HepG2 (cell line): ENCODE measurements around the gene DUOXA1. TPM values are rescaled to one million over a fixed set of nuclear protein-coding genes. Genes with fewer than 3 reads are reported as not detected.
A peak's percentile ranks its signal among the peaks of the same experiment; 100 is the strongest.

Experiments used
- ATAC-seq: fragments of 200-7000 bp; cut with Tn5 transposase; 3 replicates; pipeline ENCODE4 v1.9.1; 2020; ENCODE audit warnings: mild to moderate bottlenecking, moderate library complexity
- BruUV-seq: library from RNA; stranded (reverse); fragments of 400-500 nt; replicated peaks from 2 replicates; lab custom pipeline; 2021; lab: Mats Ljungman, UMichigan
- CTCF ChIA-PET: fragments of 300-600 bp; formaldehyde crosslinking; extraction: SDS; loops from one replicate; lab custom pipeline; 2021; ENCODE audit warnings: low total read pairs, inconsistent platforms, low intra/inter-chr PET ratio; lab: Yijun Ruan, JAX
- POLR2A ChIA-PET: fragments of 350-600 bp; sonication (Branson Sonifier 250); formaldehyde crosslinking; loops from one replicate; lab custom pipeline; 2020; ENCODE audit warnings: antibody characterized with exemption, inconsistent platforms; lab: Yijun Ruan, JAX
- DNase-seq: peaks from one replicate; pipeline ENCODE4 v3.0.0-alpha.2; 2015; ENCODE audit warnings: low spot score
- FAIRE-seq: peaks from 3 replicates; lab custom pipeline; 2011; peaks lifted over from hg19 to GRCh38; lab: Jason Lieb, UNC
- H2AFZ ChIP-seq: one replicate; pipeline ENCODE4 v1.6.1; 2011; ENCODE audit warnings: low read length, inconsistent platforms
- H3K27ac ChIP-seq: fragments of 300-600 bp; 3 replicates; pipeline ENCODE4 v1.8.0; 2011; ENCODE audit warnings: mixed run types, mild to moderate bottlenecking, mixed read lengths, low read length, inconsistent platforms; ENCODE audit not compliant: insufficient read depth; ENCODE audit errors: extremely low read length
- H3K27me3 ChIP-seq, 2 experiments: fragments of 200-600 bp in 1 of 2; 2 replicates in 1 of 2; 3 replicates in 1 of 2; pipeline versions ENCODE4 v1.6.0 to v1.8.0; 2011; ENCODE audit warnings: low read length in 2 of 2, mild to moderate bottlenecking in 2 of 2, moderate library complexity in 2 of 2, inconsistent platforms in 1 of 2; ENCODE audit not compliant: insufficient read depth in 2 of 2, control insufficient read depth in 1 of 2
- H3K36me3 ChIP-seq, 2 experiments: fragments of 200-600 bp in 1 of 2; replicated peaks in 1 of 2; 2 replicates in 1 of 2; 3 replicates in 1 of 2; pipeline versions ENCODE4 v1.5.1 to v1.8.0; 2011; ENCODE audit warnings: low read length in 2 of 2, inconsistent platforms in 1 of 2; ENCODE audit not compliant: insufficient read depth in 2 of 2, control insufficient read depth in 1 of 2
- H3K4me1 ChIP-seq: 2 replicates; pipeline ENCODE4 v1.5.1; 2012; ENCODE audit warnings: low read length, inconsistent platforms; ENCODE audit not compliant: insufficient read depth
- H3K4me2 ChIP-seq: 2 replicates; pipeline ENCODE4 v1.6.0; 2011; ENCODE audit warnings: low read depth, low read length, inconsistent platforms
- H3K4me3 ChIP-seq, 3 experiments: fragments of 200-600 bp in 1 of 3; sonication (generic), shearing (Covaris generic) in 1 of 3; replicated peaks in 1 of 3; 2 replicates each; pipeline ENCODE4 v1.5.1; 2011 to 2016; ENCODE audit warnings: low read length in 3 of 3, inconsistent platforms in 2 of 3, low read depth in 2 of 3, mild to moderate bottlenecking in 2 of 3, control low read depth in 1 of 3, mixed read lengths in 1 of 3; ENCODE audit not compliant: insufficient read depth in 1 of 3
- H3K79me2 ChIP-seq: one replicate; pipeline ENCODE4 v1.6.1; 2011; ENCODE audit warnings: low read length, inconsistent platforms; ENCODE audit not compliant: insufficient read depth
- H3K9ac ChIP-seq: 2 replicates; pipeline ENCODE4 v1.6.0; 2011; ENCODE audit warnings: mild to moderate bottlenecking, low read depth, low read length, inconsistent platforms; ENCODE audit not compliant: insufficient read depth
- H3K9me3 ChIP-seq: 2 replicates; pipeline ENCODE4 v1.5.1; 2012; ENCODE audit warnings: mild to moderate bottlenecking, low read length
- H4K20me1 ChIP-seq: 2 replicates; pipeline ENCODE4 v1.6.0; 2011; ENCODE audit warnings: inconsistent platforms, mild to moderate bottlenecking, low read length, moderate library complexity; ENCODE audit not compliant: insufficient read depth
- CREB1 ChIP-seq, 2 experiments: fragments of 450-650 bp in 1 of 2; IDR thresholded peaks; 2 replicates each; pipeline ENCODE4 v1.6.1; 2016 to 2017; ENCODE audit warnings: control low read depth in 1 of 2, mild to moderate bottlenecking in 1 of 2, missing compliant biosample characterization in 1 of 2, missing genetic modification characterization in 1 of 2
- NCOA2 ChIP-seq: sonication (generic); formaldehyde crosslinking; IDR thresholded peaks from 2 replicates; pipeline ENCODE4 v1.8.0; 2022; ENCODE audit warnings: inconsistent platforms
- PHF8 ChIP-seq: sonication (generic); formaldehyde crosslinking; IDR thresholded peaks from 2 replicates; pipeline ENCODE4 v1.5.0; 2020; ENCODE audit warnings: missing genetic modification reagents
- RFXANK ChIP-seq: IDR thresholded peaks from 2 replicates; pipeline ENCODE4 v1.6.1; 2016
- SCMH1 ChIP-seq: sonication (generic); formaldehyde crosslinking; IDR thresholded peaks from 2 replicates; pipeline ENCODE4 v1.9.0; 2021; ENCODE audit warnings: missing genetic modification reagents, mild to moderate bottlenecking, borderline replicate concordance
- ZNF629 ChIP-seq: sonication (generic); formaldehyde crosslinking; conservative IDR thresholded peaks from 2 replicates; pipeline ENCODE4 v1.5.0; 2020; ENCODE audit warnings: missing genetic modification reagents
- WGBS: methylation state at CpG from one replicate; pipeline ENCODE4 v1.1.6; 2017; ENCODE audit warnings: low lambda C conversion rate; 5-methylcytosine and 5-hydroxymethylcytosine counted together
- in situ Hi-C: cut with HindIII; loops from 2 replicates; pipeline ENCODE4 v1.10.0; 2017; ENCODE audit warnings: low pct_unique_long_range_greater_than_20kb; ENCODE audit not compliant: extremely low pct_ligation_motif_present
- intact Hi-C: fragments of 100-400 bp; cut with micrococcal nuclease; formaldehyde crosslinking; loops from one replicate; pipeline ENCODE4 v1.10.0; 2022; ENCODE audit not compliant: unreplicated experiment
- polyA plus RNA-seq, 8 experiments: library from polyadenylated mRNA; depleted of rRNA in 3 of 8; stranded (reverse) in 7 of 8; unstranded in 1 of 8; fragments of >200 nt; fragmentation: Illumina TruSeq in 4 of 8; extraction: Trizol in 4 of 8; gene quantifications; 2 replicates each; pipeline versions ENCODE4 v1.2.1 to v1.2.3, GENCODE V29; 2011 to 2016; ENCODE audit warnings: low read depth in 4 of 8, missing spikeins in 1 of 8, mixed read lengths in 1 of 8; ENCODE audit not compliant: insufficient read depth in 1 of 8
- total RNA-seq, 5 experiments: library from RNA; depleted of rRNA; stranded (reverse); fragments of >200 nt; fragmentation: Illumina TruSeq; extraction: Trizol; gene quantifications; 2 replicates each; pipeline ENCODE4 v1.2.3, GENCODE V29; 2016; ENCODE audit warnings: low read depth in 1 of 5
- TF ChIP-seq, protein P1 (sequence below), 2 experiments: IDR thresholded peaks; 2 replicates each; pipeline ENCODE4 v1.6.1; 2011 to 2012; ENCODE audit warnings: low read length in 2 of 2, borderline replicate concordance in 1 of 2, low read depth in 1 of 2, mild to moderate bottlenecking in 1 of 2, moderate library complexity in 1 of 2
- TF ChIP-seq, protein P2 (sequence below): sonication (generic); formaldehyde crosslinking; IDR thresholded peaks from 2 replicates; pipeline ENCODE4 v1.8.1; 2023; ENCODE audit warnings: mild to moderate bottlenecking, missing genetic modification reagents

DUOXA1 gene
- total and polyA plus RNA-seq, 2 of the 13 experiments (the other 11 are each of a cell fraction or from before 2014, with no cell fraction given) = not detected

DNA sequence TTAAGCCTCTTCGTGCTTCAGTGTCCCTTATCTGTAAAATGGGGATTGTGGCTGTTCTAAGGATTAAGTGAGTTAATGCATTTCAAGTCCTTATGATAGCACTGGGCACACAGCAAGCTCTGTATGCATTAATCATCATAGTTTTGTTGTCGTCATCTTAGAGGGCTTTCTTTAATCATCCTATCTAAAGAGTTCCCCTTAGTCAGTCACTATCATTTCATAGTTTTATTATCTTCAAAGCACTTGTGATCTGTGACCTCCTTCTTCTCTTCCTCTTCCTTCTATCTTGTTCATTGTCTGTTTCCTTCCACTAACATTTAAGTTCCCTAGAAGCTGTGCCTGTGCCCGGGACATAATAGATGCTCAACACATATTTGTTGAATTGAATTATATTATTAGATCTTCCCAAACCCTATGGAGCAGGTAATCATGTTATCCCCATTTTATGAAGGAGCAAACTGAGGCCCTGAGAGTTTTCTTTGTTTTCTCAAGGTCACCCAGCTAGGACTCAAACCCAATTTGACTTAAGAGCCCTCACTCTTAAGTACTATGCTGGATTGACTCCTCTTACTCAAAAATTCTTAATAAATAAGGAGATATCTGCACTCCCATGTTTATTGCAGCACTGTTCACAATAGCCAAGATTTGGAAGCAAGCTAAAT lies 39.8 kb downstream of the DUOXA1 start:
- H3K4me3 ChIP-seq = no peak overlapping the region; a peak in 1 of 6 replicates
- H2AFZ ChIP-seq = no peak overlapping the region
- CTCF ChIA-PET = no interaction called here
- no peaks in the 10 kb centered on the region for H3K9me3 ChIP-seq
- intact Hi-C loops (no loop called here), in situ Hi-C loops (no loop called here)
- peak overlapping the region; percentile 41 for H3K4me2 ChIP-seq
- DNase-seq = no peak
- no peaks in the 10 kb centered on the region for H4K20me1 ChIP-seq
- peaks cover 44% of the 10 kb centered on the region for H3K4me1 ChIP-seq
- no peak overlapping the region for H3K27ac ChIP-seq
- no peak for ATAC-seq
- no peak for FAIRE-seq
- POLR2A ChIA-PET = no interaction called here
- H3K9ac ChIP-seq = no peak overlapping the region
- no peaks in the 10 kb centered on the region for H3K79me2 ChIP-seq
- H3K36me3 ChIP-seq = no peaks in the 10 kb centered on the region
- peaks cover under 1 to 16% of the 10 kb centered on the region in 2 experiments; a peak in 4 of 5 replicates for H3K27me3 ChIP-seq
- 27% methylated on average over 3 of the region's 3 CpGs for WGBS
- peak; percentile 20; the same call in 1 of the 2 replicates for TF ChIP-seq CREB1 (IDR thresholded peaks at IDR 0.05)
- TF ChIP-seq CREB1 (CRISPR knock-in tag; IDR thresholded peaks at IDR 0.05) = no peak
- no peak for TF ChIP-seq RFXANK (CRISPR knock-in tag)
- peak; percentile 62 for TF ChIP-seq ZNF629 (CRISPR knock-in tag)
- no TSS peak for BruUV-seq

DNA sequence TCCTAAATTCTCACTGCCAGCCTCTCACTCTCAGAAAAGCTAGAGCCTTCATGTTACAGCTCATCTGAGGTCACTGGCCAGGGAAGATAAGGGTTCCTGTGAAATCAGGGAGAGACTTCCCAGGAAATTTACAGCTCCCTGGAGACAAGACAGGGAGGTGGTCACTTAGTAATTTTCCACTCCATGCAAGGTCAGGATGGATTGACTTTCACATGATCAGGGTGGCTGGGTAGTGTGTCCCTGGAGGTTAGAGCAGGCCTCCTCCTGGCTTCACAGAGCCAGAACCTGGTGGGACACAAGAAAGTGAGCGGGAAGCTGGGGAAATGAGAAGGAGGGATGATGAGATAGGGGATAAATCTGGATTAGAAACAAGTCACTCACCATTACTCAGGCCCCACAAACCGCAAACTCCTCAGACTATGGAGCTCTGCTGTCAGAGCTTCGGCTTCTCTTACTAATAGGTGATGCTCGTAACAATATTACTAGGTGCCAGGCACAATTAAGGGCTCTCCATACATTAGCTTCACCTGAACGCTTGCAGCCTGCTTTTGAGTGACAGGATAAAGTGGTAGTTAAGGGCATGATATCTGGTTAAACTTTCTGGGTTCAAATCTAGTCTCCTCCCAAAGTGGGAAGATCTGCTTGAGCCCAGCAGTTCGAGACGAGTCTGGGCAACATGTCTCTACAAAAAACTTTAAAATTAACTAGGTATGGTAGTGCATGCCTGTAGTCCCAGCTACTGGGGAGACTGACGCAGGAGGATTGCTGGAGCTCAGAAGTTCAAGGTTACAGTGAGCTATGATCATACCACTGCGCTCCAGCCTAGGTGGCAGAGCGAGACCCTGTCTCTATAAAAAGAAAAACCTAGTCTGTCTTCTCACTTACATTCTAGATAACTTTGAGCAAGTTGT lies 40.6 kb downstream of the DUOXA1 start:
- Histone ChIP-seq H3K36me3 (no peaks in the 10 kb centered on the region), H3K27me3 (peaks cover 0 to 11% of the 10 kb centered on the region in 2 experiments; a peak in 4 of 5 replicates), H2AFZ (no peak overlapping the region), H3K4me3 (peak overlapping the region in 1 of 3 experiments; percentile 6; a peak in 1 of 6 replicates), H4K20me1 (no peaks in the 10 kb centered on the region), H3K9me3 (no peaks in the 10 kb centered on the region), H3K27ac (no peak overlapping the region), H3K79me2 (no peaks in the 10 kb centered on the region), H3K4me2 (peak overlapping the region; percentile 41), H3K4me1 (peaks cover 48% of the 10 kb centered on the region), H3K9ac (no peak overlapping the region)
- peak; percentile 36 for DNase-seq
- intact Hi-C loops (no loop called here), in situ Hi-C loops (no loop called here)
- CTCF ChIA-PET = no interaction called here
- WGBS = 38% methylated on average over 9 of the region's 10 CpGs
- POLR2A ChIA-PET = no interaction called here
- BruUV-seq = no TSS peak
- FAIRE-seq = peak; percentile 56
- peak; percentile 61 for ATAC-seq
- no peak for TF ChIP-seq PHF8 (CRISPR knock-in tag)
- TF ChIP-seq, protein P1, sequence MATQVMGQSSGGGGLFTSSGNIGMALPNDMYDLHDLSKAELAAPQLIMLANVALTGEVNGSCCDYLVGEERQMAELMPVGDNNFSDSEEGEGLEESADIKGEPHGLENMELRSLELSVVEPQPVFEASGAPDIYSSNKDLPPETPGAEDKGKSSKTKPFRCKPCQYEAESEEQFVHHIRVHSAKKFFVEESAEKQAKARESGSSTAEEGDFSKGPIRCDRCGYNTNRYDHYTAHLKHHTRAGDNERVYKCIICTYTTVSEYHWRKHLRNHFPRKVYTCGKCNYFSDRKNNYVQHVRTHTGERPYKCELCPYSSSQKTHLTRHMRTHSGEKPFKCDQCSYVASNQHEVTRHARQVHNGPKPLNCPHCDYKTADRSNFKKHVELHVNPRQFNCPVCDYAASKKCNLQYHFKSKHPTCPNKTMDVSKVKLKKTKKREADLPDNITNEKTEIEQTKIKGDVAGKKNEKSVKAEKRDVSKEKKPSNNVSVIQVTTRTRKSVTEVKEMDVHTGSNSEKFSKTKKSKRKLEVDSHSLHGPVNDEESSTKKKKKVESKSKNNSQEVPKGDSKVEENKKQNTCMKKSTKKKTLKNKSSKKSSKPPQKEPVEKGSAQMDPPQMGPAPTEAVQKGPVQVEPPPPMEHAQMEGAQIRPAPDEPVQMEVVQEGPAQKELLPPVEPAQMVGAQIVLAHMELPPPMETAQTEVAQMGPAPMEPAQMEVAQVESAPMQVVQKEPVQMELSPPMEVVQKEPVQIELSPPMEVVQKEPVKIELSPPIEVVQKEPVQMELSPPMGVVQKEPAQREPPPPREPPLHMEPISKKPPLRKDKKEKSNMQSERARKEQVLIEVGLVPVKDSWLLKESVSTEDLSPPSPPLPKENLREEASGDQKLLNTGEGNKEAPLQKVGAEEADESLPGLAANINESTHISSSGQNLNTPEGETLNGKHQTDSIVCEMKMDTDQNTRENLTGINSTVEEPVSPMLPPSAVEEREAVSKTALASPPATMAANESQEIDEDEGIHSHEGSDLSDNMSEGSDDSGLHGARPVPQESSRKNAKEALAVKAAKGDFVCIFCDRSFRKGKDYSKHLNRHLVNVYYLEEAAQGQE (IDR thresholded peaks at IDR 0.05; ENCODE audit: borderline replicate concordance in 1 of 2, low read depth in 1 of 2, low read length in 2 of 2) = no peak
- TF ChIP-seq NCOA2 (CRISPR knock-in tag) = 0 out of 2 replicates have a peak, but pooled peaks have one; percentile 15
- TF ChIP-seq SCMH1 (CRISPR knock-in tag) = no peak
- TF ChIP-seq, protein P2, sequence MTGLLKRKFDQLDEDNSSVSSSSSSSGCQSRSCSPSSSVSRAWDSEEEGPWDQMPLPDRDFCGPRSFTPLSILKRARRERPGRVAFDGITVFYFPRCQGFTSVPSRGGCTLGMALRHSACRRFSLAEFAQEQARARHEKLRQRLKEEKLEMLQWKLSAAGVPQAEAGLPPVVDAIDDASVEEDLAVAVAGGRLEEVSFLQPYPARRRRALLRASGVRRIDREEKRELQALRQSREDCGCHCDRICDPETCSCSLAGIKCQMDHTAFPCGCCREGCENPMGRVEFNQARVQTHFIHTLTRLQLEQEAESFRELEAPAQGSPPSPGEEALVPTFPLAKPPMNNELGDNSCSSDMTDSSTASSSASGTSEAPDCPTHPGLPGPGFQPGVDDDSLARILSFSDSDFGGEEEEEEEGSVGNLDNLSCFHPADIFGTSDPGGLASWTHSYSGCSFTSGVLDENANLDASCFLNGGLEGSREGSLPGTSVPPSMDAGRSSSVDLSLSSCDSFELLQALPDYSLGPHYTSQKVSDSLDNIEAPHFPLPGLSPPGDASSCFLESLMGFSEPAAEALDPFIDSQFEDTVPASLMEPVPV (CRISPR knock-in tag) = no peak
